DMS 273 treated with DMSO at 0.1 percent for 48 hours (cell line): ENCODE results near the gene NCK1.
"Not testable (repeated sequence)": the region's sequence is repeated elsewhere in the genome, so short reads cannot be mapped to it uniquely, and the experiment has no call there.

Source experiments
- DNase-seq: peaks from one replicate; lab custom pipeline; 2025; lab: John Stamatoyannopoulos, UW

Gene NCK1

DNA sequence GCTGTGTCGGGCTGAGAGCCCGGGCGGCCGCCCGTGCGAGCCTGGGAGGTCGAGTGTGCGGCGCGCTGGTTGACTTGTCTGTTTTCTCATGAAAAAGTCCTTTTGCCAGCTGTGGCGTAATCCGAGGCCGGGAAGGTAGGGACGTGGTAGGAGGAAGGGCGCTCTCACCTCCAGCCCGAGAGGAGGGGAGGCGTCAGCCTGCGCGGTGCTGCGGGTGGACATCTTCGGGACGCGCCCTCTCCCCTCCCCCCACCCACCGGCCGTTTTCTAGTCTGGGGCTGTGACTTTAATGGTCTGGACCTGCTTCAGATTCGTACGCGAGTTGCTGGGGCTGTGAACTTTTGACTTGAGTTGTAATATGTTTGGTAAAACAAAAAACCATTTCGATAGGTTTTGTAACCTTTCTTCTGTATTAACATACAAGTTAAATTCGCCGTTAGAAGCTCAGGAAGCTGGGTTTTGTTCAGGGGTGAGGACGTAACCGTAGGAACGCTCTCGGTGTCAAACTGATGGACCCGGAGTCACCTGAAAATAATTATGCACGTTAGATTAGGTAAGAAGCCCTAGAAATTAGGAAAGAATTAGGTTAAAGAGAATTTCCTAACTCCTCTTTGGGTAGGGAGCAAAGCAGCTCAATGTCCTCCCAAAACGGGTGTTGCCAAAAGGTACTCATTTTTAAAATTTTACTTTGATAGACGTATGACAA, 762 bp downstream of the NCK1 start:
- peak; percentile 63 for DNase-seq

DNA sequence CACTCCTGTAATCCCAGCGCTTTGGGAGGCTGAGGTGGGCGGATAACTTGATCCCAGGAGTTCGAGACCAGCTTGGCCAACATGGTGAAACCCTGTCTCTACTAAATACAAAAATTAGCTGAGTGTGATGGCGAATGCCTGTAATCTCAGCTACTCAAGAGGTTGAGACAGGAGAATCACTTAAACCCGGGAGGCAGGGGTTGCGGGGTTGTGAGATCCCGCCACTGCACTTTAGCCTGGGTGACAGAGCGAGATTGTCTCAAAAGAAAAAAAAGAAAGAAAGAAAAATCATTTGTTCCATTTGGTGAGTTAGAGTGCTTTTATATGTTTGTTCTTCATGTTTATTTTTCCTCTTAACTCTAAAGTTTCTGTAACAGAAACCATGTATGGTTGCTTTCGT, 7.3 kb downstream of the NCK1 start:
- DNase-seq = no peak

DNA sequence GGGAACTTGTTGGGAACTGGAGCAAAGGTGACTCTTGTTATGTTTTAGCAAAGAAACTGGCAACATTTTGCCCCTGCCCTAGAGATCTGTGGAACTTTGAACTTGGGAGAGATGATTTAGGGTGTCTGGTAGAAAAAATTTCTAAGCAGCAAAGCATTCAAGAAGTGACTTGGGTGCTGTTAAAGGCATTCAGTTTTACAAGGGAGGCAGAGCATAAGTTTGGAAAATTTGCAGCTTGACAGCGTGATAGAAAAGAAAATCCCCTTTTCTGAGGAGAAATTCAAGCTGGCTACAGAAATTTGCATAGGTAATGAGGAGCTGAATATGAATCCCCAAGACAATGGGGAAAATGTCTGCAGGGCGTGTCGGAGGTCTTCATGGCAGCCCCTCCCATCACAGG, 10.2 kb downstream of the NCK1 start:
- DNase-seq = not testable (repeated sequence)

DNA sequence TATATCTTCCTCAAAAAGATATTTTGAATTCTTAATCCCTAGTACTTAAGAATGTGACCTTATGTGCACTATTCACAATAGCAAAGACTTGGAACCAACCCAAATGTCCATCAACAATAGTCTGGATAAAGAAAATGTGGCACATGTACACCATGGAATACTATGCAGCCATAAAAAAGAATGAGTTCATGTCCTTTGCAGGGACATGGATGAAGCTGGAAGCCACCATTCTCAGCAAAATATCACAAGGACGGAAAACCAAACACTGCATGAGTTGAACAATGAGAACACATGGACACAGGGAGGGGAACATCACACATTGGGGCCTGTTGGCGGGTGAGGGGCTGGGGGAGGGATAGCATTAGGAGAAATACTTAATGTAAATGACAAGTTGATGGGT, 17.5 kb downstream of the NCK1 start:
- not testable (repeated sequence) for DNase-seq

DNA sequence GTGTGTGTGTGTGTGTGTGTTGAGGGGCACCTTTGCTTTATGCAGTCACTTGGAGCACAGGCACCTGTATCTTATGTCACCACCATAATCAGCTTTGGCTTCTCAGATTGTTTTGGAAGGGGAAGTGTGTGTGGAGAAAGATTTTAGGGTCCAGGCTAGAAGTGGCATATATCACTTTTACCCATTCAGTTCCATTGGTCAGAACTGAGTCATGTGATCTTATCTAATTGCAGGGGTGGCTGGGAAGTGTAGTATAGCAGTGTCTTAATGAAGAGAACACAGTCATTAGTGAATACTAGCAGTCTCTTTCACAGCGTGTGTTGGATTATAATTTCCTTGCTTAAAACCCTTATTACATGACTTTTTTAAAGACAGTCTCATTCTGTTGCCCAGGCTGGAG, 20.6 kb downstream of the NCK1 start:
- peak; percentile 44 for DNase-seq

DNA sequence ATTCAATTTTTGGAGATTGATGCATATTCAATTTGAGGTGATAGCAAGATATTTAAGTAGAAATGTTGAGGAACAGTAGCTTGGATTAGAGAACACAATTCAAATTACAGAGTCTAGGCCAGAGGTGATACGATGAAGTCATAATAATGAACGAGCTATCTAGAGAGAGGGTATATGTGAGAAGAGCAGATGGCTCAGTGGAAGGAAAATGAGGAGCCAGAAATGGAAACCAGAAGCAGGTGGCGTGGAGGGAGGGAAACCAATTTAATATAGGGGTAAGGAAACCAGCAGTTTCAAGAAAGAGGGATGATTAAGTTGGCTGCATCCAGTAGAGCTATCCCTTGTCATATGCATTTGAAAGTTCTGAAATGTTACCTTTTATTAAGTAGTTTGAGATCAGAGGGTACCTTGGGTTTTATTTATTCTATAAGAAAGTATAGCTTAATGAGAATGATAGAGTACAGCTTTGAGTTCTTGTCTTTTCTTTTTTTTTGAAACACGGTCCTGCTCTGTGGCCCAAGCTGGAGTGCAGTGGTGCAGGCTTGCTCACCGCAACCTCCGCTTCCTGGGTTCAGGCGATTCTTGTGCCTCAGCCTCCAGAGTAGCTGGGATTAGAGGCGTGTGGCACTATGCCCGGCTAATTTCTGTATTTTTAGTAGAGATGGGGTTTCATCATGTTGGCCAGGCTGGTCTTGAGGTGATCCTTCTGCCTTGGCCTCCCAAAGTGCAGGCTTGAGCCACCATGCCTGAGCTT, 22.1 kb downstream of the NCK1 start:
- DNase-seq = peak; percentile 99

DNA sequence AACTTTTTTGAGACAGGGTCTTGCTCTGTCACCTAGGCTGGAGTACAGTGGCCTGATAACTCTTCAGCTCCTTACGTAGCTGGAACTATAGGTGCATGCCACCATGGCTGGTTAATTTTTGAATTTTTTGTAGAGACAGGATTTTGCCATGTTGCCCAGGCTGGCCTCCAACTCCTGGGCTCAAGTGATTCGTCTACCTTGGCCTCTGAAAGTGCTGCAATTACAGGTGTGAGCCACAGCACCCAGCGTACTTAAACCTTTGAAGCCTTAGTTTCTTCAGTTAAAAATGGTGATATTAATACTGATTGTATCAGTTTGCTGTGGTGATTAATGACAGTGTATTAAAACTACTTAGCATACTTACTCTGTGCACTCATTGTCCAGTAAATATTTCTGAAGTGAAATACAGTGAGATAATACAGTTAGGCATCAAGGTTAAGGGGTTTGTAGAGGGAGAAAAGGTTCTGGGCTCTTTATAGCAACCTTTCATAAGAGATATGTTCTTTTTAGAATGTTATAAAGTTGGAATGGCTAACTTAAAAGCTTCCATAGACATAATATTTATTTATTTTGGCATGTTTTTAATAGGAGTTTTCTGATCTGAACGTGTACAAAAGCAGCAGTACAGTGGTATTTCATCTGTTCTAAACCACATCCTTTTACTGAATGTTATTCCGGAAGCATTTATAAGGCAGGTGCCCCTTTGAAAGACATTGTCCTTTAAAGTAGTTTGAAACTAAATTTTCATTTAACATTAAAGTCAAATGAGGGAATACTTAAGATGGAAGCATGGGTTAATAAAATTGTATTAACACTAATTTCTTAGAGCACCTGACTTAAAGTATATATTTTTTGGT, 23.6 kb downstream of the NCK1 start:
- DNase-seq = no peak

DNA sequence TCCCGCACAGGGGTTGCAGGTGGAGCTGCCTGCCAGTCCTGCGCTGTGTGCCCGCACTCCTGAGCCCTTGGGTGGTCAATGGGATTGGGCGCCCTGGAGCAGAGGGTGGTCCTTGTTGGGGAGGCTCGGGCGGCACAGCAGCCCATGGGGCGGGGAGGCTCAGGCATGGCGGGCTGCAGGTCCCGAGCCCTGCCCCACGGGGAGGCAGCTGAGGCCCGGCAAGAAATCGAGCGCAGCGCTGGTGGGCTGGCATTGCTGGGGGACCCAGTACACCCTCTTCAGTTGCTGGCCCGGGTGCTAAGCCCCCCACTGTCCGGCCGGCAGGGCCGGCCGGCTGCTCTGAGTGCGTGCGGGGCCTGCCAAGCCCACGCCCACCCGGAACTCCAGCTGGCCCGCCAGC, 27.9 kb downstream of the NCK1 start:
- DNase-seq = no peak

DNA sequence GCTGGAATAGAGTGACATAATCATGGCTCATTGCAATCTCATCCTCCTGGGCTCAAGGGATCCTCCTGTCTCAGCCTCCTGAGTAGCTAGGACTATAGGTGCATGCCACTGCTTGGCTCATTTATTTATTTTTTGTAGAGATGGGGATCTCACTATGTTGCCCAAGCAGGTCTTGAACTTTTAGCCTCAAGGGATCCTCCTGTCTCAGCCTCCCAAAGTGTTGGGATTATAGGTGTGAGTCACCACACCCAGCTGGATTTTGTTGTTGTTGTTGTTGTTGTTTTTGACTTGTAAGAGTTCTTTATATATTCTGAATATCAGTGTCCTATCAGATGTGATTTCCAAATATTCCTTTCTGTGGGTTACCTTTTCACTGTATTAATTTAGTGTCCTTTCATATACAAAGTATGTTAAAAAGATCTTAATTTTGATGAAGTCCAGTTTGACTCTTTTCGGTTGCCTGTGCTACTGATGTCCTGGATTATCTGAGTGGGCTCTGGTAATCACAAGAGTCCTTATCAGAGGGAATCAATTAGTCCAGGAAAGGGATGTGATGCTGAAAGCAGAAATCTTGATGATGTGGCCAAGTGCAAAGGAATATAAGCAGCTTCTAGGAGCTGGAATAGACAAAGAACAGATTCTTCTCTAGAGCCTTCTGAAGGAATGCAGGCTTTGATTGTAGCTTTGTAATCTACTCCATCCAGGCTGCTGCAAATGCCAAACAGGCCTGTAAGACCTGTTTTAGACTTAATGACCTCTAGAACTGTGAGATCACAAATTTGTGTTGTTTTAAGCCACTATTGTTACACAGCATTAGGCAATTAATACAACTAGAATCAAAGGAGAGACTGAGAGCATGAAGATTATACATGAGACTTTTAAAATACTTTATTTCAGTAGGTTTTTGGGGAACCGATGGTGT, 30.2 kb downstream of the NCK1 start:
- DNase-seq = no peak

DNA sequence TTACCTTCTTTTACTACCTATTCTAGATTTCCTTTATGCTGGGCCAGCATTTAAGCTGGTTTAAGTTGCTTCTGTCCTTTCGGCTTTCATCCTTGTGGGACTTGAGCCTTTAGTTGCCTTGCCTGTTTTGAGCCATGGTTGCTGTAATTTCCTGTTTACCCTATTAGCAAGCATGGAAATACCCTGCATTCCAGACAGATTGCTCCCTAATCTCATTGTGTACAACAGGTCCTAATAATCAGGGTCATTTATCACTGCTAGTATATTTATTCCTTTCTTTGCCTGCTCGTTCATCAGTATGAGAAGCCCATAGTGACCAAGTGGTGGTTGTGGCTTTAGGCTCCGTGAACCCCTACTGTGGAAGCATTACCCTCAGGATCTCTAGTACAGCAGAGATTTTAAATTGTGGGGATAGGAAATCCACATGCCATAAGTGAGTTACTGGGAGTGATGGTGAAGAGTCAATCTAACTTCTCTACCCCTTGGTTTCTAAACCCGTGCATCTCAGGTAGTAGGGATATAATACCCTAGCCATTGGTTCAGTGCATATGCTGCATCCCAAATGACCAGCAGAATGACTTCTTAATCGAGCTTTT, 31.9 kb downstream of the NCK1 start:
- no peak for DNase-seq

DNA sequence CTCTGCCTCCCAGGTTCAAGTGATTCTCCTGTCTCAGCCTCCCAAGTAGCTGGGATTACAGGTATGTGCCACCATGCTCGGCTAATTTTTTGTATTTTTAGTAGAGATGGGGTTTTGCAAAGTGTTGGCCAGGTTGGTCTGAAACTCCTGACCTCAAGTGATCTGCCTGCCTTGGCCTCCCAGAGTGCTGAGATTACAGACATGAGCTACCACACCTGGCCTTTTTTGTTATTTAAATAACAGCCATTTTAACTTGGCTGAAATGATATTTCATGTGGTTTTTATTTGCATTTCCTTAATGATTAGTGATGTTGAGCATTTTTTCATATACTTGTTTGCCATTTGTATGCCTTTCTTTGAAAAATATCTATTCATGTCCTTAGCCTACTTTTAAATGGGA, 35.2 kb downstream of the NCK1 start:
- not testable (repeated sequence) for DNase-seq

DNA sequence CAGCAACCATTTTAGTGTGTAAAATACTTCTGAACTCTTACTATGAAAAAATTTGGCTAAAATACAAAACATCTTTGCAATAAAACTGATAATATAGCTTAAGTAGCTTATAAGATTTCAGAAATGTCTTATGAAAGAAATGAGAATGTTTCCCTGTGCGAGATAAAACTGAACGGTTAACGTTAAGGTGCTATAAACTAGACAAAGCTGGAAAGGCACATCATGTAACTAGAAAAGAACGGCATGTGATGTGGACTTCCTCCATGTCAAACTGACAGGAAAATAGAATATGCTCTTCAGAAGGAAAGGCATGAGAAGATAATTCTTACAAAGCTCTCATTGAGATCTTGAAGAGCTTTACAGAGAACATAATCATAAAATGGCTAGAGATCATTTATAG, 36.5 kb downstream of the NCK1 start:
- DNase-seq = no peak

DNA sequence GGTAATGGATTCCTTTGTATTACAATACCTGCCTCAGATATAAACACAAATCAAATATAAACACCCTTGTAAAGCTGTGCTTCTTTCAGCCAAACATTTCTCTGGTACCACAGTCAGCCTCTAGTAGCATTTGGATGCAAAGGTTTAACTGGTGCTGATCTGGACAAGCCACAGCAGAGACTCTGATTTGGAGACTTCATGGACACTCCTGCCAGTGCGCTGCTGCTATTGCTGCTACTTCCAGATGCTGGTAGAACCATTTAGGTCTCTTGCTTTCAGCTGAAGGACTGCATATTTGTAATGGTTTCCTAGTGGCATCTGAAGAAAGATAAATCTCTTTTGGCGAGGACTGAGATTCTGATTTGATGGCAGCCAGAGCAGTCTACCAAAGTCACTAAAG, 36.9 kb downstream of the NCK1 start:
- DNase-seq = no peak

DNA sequence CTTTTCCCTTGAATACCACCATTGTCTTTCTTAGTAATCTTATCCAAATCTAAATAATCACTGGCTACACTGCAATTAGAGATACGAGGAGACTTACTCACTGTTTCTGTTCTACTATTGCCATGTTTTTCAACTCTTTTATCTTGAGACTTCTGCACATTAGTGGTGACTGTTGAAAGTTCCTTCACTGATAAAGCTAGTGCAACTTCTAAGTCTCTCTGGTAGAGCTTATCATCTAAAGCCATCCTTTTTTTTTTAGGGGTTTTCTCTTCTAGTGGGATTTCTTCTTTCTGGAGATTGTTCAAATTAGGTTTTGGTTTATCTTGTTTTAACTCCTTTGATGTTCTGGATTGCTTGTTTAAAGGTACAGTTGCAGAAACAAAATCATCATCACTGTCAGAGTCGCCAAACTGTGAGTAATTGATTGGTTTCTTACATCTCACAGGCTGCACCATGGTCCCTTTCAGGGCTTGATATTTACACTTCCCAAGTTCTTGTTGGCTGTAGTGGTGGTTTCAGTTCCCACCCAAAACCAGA, 37.7 kb downstream of the NCK1 start:
- DNase-seq = no peak

DNA sequence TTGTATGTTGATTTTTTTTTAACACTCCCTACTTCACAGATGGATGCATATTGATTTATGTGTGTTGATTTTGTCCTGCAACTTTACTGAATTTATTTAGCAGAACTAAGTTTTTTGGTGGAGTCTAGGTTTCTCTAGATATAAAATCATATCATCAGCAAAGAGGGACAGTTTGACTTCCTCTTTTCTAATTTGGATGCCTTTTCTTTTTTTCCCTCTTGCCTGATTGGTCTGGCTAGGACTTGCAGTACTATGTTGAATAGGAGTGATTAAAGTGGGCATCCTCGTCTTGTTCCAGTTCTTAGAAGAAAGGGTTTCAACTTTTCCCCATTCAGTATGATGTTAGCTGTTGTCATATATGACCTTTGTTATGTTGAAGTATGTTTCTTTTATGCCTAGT, 38.7 kb downstream of the NCK1 start:
- DNase-seq = not testable (repeated sequence)

DNA sequence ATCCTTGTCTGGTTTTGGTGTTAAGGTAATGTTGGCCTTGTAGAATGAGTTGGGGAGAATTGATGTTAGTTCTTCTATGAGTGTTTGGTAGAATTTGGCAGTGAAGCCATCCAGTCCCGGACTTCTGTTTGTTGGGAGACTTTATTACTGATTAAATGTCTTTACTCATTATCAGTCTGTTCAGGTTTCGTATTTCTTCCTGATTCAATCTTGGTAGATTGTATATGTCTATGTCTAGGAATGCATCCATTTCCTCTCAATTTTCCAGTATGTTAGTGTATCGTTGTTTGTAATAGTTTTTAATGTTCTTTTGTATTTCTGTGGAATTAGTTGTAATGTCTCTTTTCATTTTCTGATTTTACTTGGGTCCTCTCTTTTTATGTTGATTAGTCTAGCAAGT, 39.4 kb downstream of the NCK1 start:
- DNase-seq = no peak

DNA sequence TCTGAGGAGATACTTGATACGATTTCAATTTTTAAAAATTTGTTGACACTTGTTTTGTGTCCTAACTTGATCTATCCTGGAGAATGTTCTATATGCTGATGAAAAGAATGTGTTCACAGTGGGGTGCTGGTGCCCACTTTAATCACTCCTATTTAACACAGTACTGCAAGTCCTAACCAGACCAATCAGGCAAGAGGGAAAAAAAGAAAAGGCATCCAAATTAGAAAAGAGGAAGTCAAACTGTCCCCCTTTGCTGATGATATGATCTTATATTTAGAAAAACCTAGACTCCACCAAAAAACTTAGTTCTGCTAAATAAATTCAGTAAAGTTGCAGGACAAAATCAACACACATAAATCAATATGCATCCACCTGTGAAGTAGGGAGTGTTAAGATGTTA, 40.5 kb downstream of the NCK1 start:
- DNase-seq = not testable (repeated sequence)

DNA sequence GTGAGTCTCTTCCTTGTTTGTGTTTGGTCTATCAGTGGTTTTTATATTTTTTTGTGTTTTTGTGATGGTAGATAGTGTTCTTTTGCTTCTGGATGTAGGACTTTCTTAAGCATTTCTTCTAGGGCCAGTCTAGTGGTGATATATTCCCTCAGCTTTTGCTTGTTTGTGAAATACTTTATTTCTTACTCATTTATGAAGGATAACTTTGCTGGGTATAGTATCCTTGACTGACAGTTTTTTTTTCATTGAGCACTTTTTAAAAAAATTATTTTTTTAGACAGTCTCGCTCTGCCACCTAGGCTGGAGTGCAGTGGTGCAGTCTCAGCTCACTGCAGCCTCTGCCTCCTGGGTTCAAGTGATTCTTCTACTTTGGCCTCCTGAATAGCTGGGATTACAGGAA, 41.9 kb downstream of the NCK1 start:
- DNase-seq = no peak

DNA sequence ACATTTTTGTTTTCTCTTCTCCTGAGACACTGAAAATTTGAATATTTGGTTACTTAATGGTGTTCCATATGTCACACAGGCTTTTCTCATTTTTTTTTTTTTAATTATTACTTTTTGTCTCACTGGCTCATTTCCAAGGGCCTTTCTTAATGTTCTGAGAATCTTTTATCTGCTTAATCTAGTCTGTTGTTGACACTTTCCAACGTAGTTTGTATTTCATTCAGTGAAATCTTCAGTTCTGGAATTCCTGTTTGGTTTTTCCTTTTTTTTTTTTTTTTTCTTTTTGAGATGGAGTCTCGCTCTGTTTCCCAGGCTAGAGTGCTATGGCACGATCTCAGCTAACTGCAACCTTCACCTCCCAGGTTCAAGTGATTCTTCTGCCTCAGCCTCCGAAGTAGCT, 42.7 kb downstream of the NCK1 start:
- DNase-seq = no peak

DNA sequence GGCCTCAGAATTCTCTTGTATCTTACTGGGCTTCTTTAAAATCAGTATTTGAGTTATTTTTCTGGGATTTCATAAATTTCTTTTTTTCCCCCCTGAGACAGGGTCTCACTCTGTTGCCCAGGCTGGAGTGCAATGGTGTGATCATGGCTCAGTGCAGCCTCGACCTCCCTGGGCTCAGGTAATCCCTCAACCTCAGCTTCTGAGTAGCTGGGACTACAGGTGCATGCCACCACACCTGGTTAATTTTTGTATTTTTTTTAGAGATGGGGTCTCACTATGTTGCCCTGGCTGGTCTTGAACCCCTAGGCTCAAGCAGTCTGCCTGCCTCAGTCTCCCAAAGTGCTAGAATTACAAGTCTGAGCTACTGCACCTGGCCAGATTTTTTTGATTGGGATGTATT, 43.5 kb downstream of the NCK1 start:
- no peak for DNase-seq

DNA sequence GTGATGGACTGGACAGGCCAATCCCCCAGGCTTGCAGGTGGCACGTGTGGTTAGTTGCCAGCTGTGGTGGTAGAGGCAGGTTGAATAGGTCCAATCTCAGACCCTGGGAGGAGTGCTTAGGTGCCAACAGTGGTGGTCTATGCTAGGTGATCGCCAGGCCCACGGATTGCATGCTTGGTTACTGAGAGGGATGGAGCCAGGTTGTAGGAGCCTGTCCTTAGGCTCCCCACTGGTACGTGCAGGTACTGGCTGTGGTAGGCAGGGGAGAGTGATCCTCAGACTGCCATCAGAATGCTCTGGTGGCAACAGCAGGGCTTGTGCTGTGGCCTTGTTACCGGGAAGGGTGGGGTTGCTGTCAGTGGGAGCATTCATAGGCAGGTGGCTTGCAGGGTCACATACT, 44.7 kb downstream of the NCK1 start:
- DNase-seq = no peak
